GM12878 (cell line): ENCODE results near the gene CCDC66. TPM values are rescaled to one million over a fixed set of nuclear protein-coding genes. Genes with fewer than 3 reads are reported as not detected.

Experiments
- ATAC-seq: fragments of 200-7000 bp; cut with Tn5 transposase; 3 replicates; pipeline ENCODE4 v1.9.1; 2020; ENCODE audit warnings: mild to moderate bottlenecking, moderate library complexity
- BruUV-seq: library from RNA; stranded (reverse); fragments of 400-500 nt; replicated peaks from 2 replicates; lab custom pipeline; 2021; lab: Mats Ljungman, UMichigan
- CTCF ChIA-PET: fragments of 300-600 bp; sonication (Branson Sonifier 250); formaldehyde crosslinking; extraction: SDS; loops from one replicate; lab custom pipeline; 2021; ENCODE audit warnings: inconsistent platforms; lab: Yijun Ruan, JAX
- POLR2A ChIA-PET: fragments of 350-600 bp; formaldehyde crosslinking; extraction: SDS; loops from one replicate; lab custom pipeline; 2021; ENCODE audit warnings: inconsistent platforms; lab: Charles Lee
- RAD21 ChIA-PET: fragments of 300-600 bp; sonication (Branson Sonifier 250); formaldehyde crosslinking; loops from one replicate; lab custom pipeline; 2023; ENCODE audit warnings: antibody characterized with exemption; ENCODE audit not compliant: unreplicated experiment; lab: Charles Lee
- SMC1A ChIA-PET: fragments of 300-600 bp; sonication (Branson Sonifier 250); formaldehyde crosslinking; loops from one replicate; lab custom pipeline; 2023; ENCODE audit not compliant: unreplicated experiment, uncharacterized antibody; lab: Charles Lee
- DNase-seq: peaks from one replicate; pipeline ENCODE4 v3.0.0-alpha.2; 2011; ENCODE audit warnings: low read depth, low spot score
- FAIRE-seq: peaks from 3 replicates; lab custom pipeline; 2011; peaks lifted over from hg19 to GRCh38; lab: Jason Lieb, UNC
- H2AFZ ChIP-seq: 2 replicates; pipeline ENCODE4 v1.6.0; 2011; ENCODE audit warnings: low read depth, low read length, control low read depth; ENCODE audit not compliant: control insufficient read depth
- H3K27ac ChIP-seq: 2 replicates; pipeline ENCODE4 v1.5.1; 2011; ENCODE audit warnings: control low read depth; ENCODE audit not compliant: control insufficient read depth, insufficient read depth
- H3K27me3 ChIP-seq, 2 experiments: replicated peaks in 1 of 2; 2 replicates each; pipeline versions ENCODE4 v1.6.0 to v1.6.1; 2011; ENCODE audit warnings: low read length in 1 of 2; ENCODE audit not compliant: control insufficient read depth in 2 of 2, insufficient read depth in 2 of 2
- H3K36me3 ChIP-seq, 2 experiments: 2 replicates each; pipeline ENCODE4 v1.5.1; 2011; ENCODE audit warnings: low read length in 1 of 2; ENCODE audit not compliant: control insufficient read depth in 2 of 2, insufficient read depth in 2 of 2
- H3K4me1 ChIP-seq: 2 replicates; pipeline ENCODE4 v1.6.1; 2011; ENCODE audit warnings: mild to moderate bottlenecking, low read length, moderate library complexity, mixed read lengths; ENCODE audit not compliant: control insufficient read depth, insufficient read depth
- H3K4me2 ChIP-seq: 2 replicates; pipeline ENCODE4 v1.6.0; 2011; ENCODE audit warnings: control low read depth; ENCODE audit not compliant: control insufficient read depth, insufficient read depth
- H3K4me3 ChIP-seq: fragments of 200-600 bp; sonication (generic); 2 replicates; pipeline ENCODE4 v1.5.1; 2016
- H3K79me2 ChIP-seq: 2 replicates; pipeline ENCODE4 v1.6.0; 2011; ENCODE audit warnings: low read length; ENCODE audit not compliant: control insufficient read depth, insufficient read depth
- H3K9ac ChIP-seq: 2 replicates; pipeline ENCODE4 v1.8.0; 2011; ENCODE audit warnings: low read length, control low read depth, mixed read lengths; ENCODE audit not compliant: control insufficient read depth, insufficient read depth
- H3K9me3 ChIP-seq: replicated peaks from 3 replicates; pipeline ENCODE4 v1.5.1; 2011; ENCODE audit warnings: mild to moderate bottlenecking, low read length; ENCODE audit not compliant: control insufficient read depth, insufficient read depth
- H4K20me1 ChIP-seq: 2 replicates; pipeline ENCODE4 v1.6.0; 2011; ENCODE audit not compliant: control insufficient read depth, insufficient read depth
- BCL11A ChIP-seq: IDR thresholded peaks from 2 replicates; pipeline ENCODE4 v1.6.1; 2011; ENCODE audit warnings: low read depth, low read length
- CHD4 ChIP-seq: fragments of 200-600 bp; sonication (generic); IDR thresholded peaks from 2 replicates; pipeline ENCODE4 v1.6.1; 2016; ENCODE audit warnings: mild to moderate bottlenecking
- ETV6 ChIP-seq, 2 experiments: fragments of 450-650 bp in 1 of 2; IDR thresholded peaks in 1 of 2; conservative IDR thresholded peaks in 1 of 2; 2 replicates each; pipeline ENCODE4 v1.6.1; 2014; ENCODE audit warnings: antibody characterized with exemption in 1 of 2, borderline replicate concordance in 1 of 2, low read depth in 1 of 2, mild to moderate bottlenecking in 1 of 2, moderate library complexity in 1 of 2
- JUNB ChIP-seq: IDR thresholded peaks from 2 replicates; pipeline ENCODE4 v1.6.1; 2016; ENCODE audit warnings: antibody characterized with exemption, mild to moderate bottlenecking
- LARP7 ChIP-seq: fragments of 450-650 bp; IDR thresholded peaks from 2 replicates; pipeline ENCODE4 v1.6.1; 2017; ENCODE audit warnings: mild to moderate bottlenecking
- NFYB ChIP-seq: IDR thresholded peaks from 2 replicates; pipeline ENCODE4 v1.6.1; 2011; ENCODE audit warnings: low read depth, mild to moderate bottlenecking, low read length, improper control_type of control experiment, moderate library complexity; ENCODE audit not compliant: insufficient read depth
- NKRF ChIP-seq: fragments of 450-650 bp; conservative IDR thresholded peaks from 2 replicates; pipeline ENCODE4 v1.6.1; 2017; ENCODE audit warnings: mild to moderate bottlenecking, moderate library complexity
- RAD21 ChIP-seq: IDR thresholded peaks from 2 replicates; pipeline ENCODE4 v1.6.1; 2011; ENCODE audit warnings: mild to moderate bottlenecking, low read depth, low read length, moderate library complexity; ENCODE audit not compliant: insufficient read depth
- TCF7 ChIP-seq: IDR thresholded peaks from 2 replicates; pipeline ENCODE4 v1.6.1; 2014; ENCODE audit warnings: antibody characterized with exemption, borderline replicate concordance
- WRNIP1 ChIP-seq: IDR thresholded peaks from 2 replicates; pipeline ENCODE4 v1.6.1; 2011; ENCODE audit warnings: low read depth, low read length, improper control_type of control experiment, borderline replicate concordance
- ZBTB4 ChIP-seq: fragments of 450-650 bp; formaldehyde crosslinking; IDR thresholded peaks from 2 replicates; pipeline ENCODE4 v1.4.0; 2022; ENCODE audit warnings: mild to moderate bottlenecking, moderate library complexity
- WGBS: methylation state at CpG from one replicate; pipeline ENCODE4 v1.1.6; 2016; ENCODE audit warnings: low lambda C conversion rate; ENCODE audit not compliant: insufficient replicate concordance, insufficient coverage; ENCODE audit errors: missing lambda C conversion rate; 5-methylcytosine and 5-hydroxymethylcytosine counted together
- in situ Hi-C: fragments of 300-500 bp; cut with MboI; formaldehyde crosslinking; loops from 9 replicates; pipeline ENCODE4 v1.14.3; 2018; ENCODE audit warnings: mixed read lengths
- intact Hi-C: fragments of 100-400 bp; cut with micrococcal nuclease; formaldehyde crosslinking; loops from one replicate; pipeline ENCODE4 v1.14.2; 2022; ENCODE audit not compliant: unreplicated experiment
- polyA plus RNA-seq, 11 experiments: library from polyadenylated mRNA; depleted of rRNA in 4 of 11; unstranded in 6 of 11; stranded (reverse) in 5 of 11; fragments of >200 nt; fragmentation: Nextera tagmentation in 4 of 11; fragmentation: Illumina TruSeq in 1 of 11; extraction: Ambion mirVana in 4 of 11; extraction: Trizol in 1 of 11; gene quantifications; 1 replicate in 1 of 11; 2 replicates in 10 of 11; pipeline versions ENCODE4 v1.2.1 to v1.2.3, GENCODE V29; 2011 to 2016; ENCODE audit warnings: inconsistent platforms in 2 of 11, missing spikeins in 2 of 11, low read depth in 1 of 11
- total RNA-seq, 4 experiments: library from RNA; depleted of rRNA in 3 of 4; stranded (reverse); fragments of >200 nt in 3 of 4; fragmentation: Illumina TruSeq in 1 of 4; extraction: Trizol in 1 of 4; gene quantifications; 2 replicates each; pipeline versions ENCODE4 v1.2.1 to v1.2.3, GENCODE V29; 2013 to 2021
- TF ChIP-seq, protein P1 (sequence below): IDR thresholded peaks from 2 replicates; pipeline ENCODE4 v1.6.1; 2011; ENCODE audit warnings: borderline replicate concordance, low read depth, mild to moderate bottlenecking, moderate library complexity, low read length; ENCODE audit not compliant: insufficient read depth, poor library complexity, severe bottlenecking
- TF ChIP-seq, protein P2 (sequence below): fragments of 450-650 bp; IDR thresholded peaks from 2 replicates; pipeline ENCODE4 v1.6.1; 2018; ENCODE audit warnings: mild to moderate bottlenecking, low read depth, moderate library complexity; ENCODE audit not compliant: partially characterized antibody

The CCDC66 gene
- total and polyA plus RNA-seq, 10 of the 15 experiments (the other 5 are each of a cell fraction or from before 2014, with no cell fraction given), result 9.4 to 31.9 (median 18.1) TPM

- TF ChIP-seq LARP7, result no peak
- TF ChIP-seq TCF7, result no peak
- TF ChIP-seq ETV6 (conservative IDR thresholded peaks at IDR 0.05 in 1 of 2, IDR thresholded peaks at IDR 0.05 in 1 of 2; ENCODE audit: borderline replicate concordance in 1 of 2, low read depth in 1 of 2), result no peak
- no peak for TF ChIP-seq ZBTB4 (CRISPR knock-in tag)
- no peak for TF ChIP-seq CHD4
Measured at GRCh38 chr3:56611364-56611763, 54.4 kb downstream of the CCDC66 start (continued).

GRCh38 chr3:56612146-56612545, 55.2 kb downstream of the CCDC66 start:
- H3K36me3 ChIP-seq, result peaks cover 6 to 15% of the 10 kb centered on the region in 2 experiments
- ChIA-PET POLR2A (no interaction called here), SMC1A (no interaction called here), CTCF (no interaction called here), RAD21 (no interaction called here)
- WGBS, result 84% methylated on average over 6 of the region's 6 CpGs
- no peak overlapping the region for H3K4me3 ChIP-seq
- no peak overlapping the region for H3K9ac ChIP-seq
- intact Hi-C loops, result no loop called here
- H4K20me1 ChIP-seq, result no peaks in the 10 kb centered on the region
- H3K9me3 ChIP-seq, result no peaks in the 10 kb centered on the region
- in situ Hi-C loops, result no loop called here
- no peak overlapping the region for H2AFZ ChIP-seq
- FAIRE-seq (no peak), ATAC-seq (no peak), DNase-seq (no peak)
- H3K79me2 ChIP-seq, result no peaks in the 10 kb centered on the region
- no peaks in the 10 kb centered on the region for H3K27me3 ChIP-seq
- no peaks in the 10 kb centered on the region for H3K4me1 ChIP-seq
- H3K27ac ChIP-seq, result no peak overlapping the region
- no TSS peak for BruUV-seq
- no peak overlapping the region for H3K4me2 ChIP-seq
- TF ChIP-seq WRNIP1 (no peak), NKRF (no peak), NFYB (no peak), BCL11A (no peak), JUNB (no peak), RAD21 (no peak)
- TF ChIP-seq, protein P1, sequence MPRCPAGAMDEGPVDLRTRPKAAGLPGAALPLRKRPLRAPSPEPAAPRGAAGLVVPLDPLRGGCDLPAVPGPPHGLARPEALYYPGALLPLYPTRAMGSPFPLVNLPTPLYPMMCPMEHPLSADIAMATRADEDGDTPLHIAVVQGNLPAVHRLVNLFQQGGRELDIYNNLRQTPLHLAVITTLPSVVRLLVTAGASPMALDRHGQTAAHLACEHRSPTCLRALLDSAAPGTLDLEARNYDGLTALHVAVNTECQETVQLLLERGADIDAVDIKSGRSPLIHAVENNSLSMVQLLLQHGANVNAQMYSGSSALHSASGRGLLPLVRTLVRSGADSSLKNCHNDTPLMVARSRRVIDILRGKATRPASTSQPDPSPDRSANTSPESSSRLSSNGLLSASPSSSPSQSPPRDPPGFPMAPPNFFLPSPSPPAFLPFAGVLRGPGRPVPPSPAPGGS, result no peak
- TF ChIP-seq, protein P2, sequence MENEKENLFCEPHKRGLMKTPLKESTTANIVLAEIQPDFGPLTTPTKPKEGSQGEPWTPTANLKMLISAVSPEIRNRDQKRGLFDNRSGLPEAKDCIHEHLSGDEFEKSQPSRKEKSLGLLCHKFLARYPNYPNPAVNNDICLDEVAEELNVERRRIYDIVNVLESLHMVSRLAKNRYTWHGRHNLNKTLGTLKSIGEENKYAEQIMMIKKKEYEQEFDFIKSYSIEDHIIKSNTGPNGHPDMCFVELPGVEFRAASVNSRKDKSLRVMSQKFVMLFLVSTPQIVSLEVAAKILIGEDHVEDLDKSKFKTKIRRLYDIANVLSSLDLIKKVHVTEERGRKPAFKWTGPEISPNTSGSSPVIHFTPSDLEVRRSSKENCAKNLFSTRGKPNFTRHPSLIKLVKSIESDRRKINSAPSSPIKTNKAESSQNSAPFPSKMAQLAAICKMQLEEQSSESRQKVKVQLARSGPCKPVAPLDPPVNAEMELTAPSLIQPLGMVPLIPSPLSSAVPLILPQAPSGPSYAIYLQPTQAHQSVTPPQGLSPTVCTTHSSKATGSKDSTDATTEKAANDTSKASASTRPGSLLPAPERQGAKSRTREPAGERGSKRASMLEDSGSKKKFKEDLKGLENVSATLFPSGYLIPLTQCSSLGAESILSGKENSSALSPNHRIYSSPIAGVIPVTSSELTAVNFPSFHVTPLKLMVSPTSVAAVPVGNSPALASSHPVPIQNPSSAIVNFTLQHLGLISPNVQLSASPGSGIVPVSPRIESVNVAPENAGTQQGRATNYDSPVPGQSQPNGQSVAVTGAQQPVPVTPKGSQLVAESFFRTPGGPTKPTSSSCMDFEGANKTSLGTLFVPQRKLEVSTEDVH, result no peak
